Measurements from ENCODE around the gene PHLPP1. TPM values are rescaled to one million over a fixed set of nuclear protein-coding genes. Genes with fewer than 3 reads are reported as not detected.

PHLPP1 gene
- total and polyA plus RNA-seq, 8 donors, result 2.9 to 14.7 (median 8.3) TPM

- DNase-seq, result no peak
- intact Hi-C loops (cut with DNase I), result no loop called here
- no peak overlapping the region for H3K4me3 ChIP-seq
- WGBS, 2 donors, result 83 to 94% methylated on average over 18 of the region's 18 CpGs
- H3K4me1 ChIP-seq, result no peaks in the 10 kb centered on the region
- no peaks in the 10 kb centered on the region for H3K36me3 ChIP-seq
- H3K27ac ChIP-seq, result no peak overlapping the region
- no peak for FAIRE-seq
- H3K9me3 ChIP-seq, result no peaks in the 10 kb centered on the region
- no peak for ATAC-seq
- no peak for TF ChIP-seq CTCF (IDR thresholded peaks at IDR 0.05)
- H3K27me3 ChIP-seq, result no peaks in the 10 kb centered on the region
These were observed 276.6 kb downstream of the PHLPP1 start for GRCh38 chr18:62991959-62992358.

GRCh38 chr18:62992877-62993365, 277.6 kb downstream of the PHLPP1 start:
- Histone ChIP-seq H3K36me3 (no peaks in the 10 kb centered on the region), H3K27me3 (no peaks in the 10 kb centered on the region), H3K9me3 (no peaks in the 10 kb centered on the region), H3K4me1 (no peaks in the 10 kb centered on the region), H3K27ac (no peak overlapping the region), H3K4me3 (no peak overlapping the region)
- no peak for DNase-seq
- TF ChIP-seq CTCF (IDR thresholded peaks at IDR 0.05), result no peak
- ATAC-seq, result no peak
- WGBS, 2 donors, result 84 to 88% methylated on average over 6 of the region's 6 CpGs
- intact Hi-C loops (cut with DNase I), result no loop called here
- FAIRE-seq, result no peak

- no peak for ATAC-seq
- TF ChIP-seq CTCF (IDR thresholded peaks at IDR 0.05), result no peak
- intact Hi-C loops (cut with DNase I), result no loop called here
- no peak for FAIRE-seq
- WGBS, 2 donors, result 71 to 74% methylated on average over 9 of the region's 9 CpGs
- Histone ChIP-seq H3K27me3 (no peaks in the 10 kb centered on the region), H3K9me3 (no peaks in the 10 kb centered on the region), H3K36me3 (no peaks in the 10 kb centered on the region), H3K4me3 (no peak overlapping the region), H3K27ac (no peak overlapping the region), H3K4me1 (peaks cover 0 to 7% (median 0%) of the 10 kb centered on the region in 3 donors)
- DNase-seq, result no peak
These were observed 281.2 kb downstream of the PHLPP1 start for GRCh38 chr18:62996566-62996965.

- Histone ChIP-seq H3K9me3 (no peaks in the 10 kb centered on the region), H3K36me3 (no peaks in the 10 kb centered on the region), H3K27me3 (no peaks in the 10 kb centered on the region), H3K4me3 (no peak overlapping the region), H3K27ac (no peak overlapping the region), H3K4me1 (peaks cover 0 to 7% (median 0%) of the 10 kb centered on the region in 3 donors)
- no peak for TF ChIP-seq CTCF (IDR thresholded peaks at IDR 0.05)
- FAIRE-seq, result no peak
- intact Hi-C loops (cut with DNase I), result no loop called here
- 68 to 75% methylated on average over 4 of the region's 4 CpGs for WGBS, 2 donors
- DNase-seq, result no peak
- ATAC-seq, result no peak
These were observed 281.7 kb downstream of the PHLPP1 start for GRCh38 chr18:62997076-62997475.

- no peak for FAIRE-seq
- Histone ChIP-seq H3K27ac (no peak overlapping the region), H3K27me3 (no peaks in the 10 kb centered on the region), H3K4me1 (peaks cover 0 to 7% (median 0%) of the 10 kb centered on the region in 3 donors), H3K36me3 (no peaks in the 10 kb centered on the region), H3K4me3 (no peak overlapping the region), H3K9me3 (no peaks in the 10 kb centered on the region)
- WGBS, 2 donors, result 90 to 97% methylated on average over 7 of the region's 7 CpGs
- ATAC-seq, result no peak
- intact Hi-C loops (cut with DNase I), result no loop called here
- DNase-seq, result no peak
- TF ChIP-seq CTCF (IDR thresholded peaks at IDR 0.05), result no peak
These were observed 283.1 kb downstream of the PHLPP1 start for GRCh38 chr18:62998443-62998842.
